Neuronal stem cell (in vitro differentiated cells): ENCODE measurements around the gene VIT.

Experiments used
- DNase-seq: peaks from one replicate; pipeline ENCODE4 v3.0.0-alpha.2; 2013; ENCODE audit warnings: low spot score
- H2AFZ ChIP-seq: one replicate; pipeline ENCODE4 v1.6.1; 2013; ENCODE audit warnings: mild to moderate bottlenecking, low read length, inconsistent platforms
- H2AK5ac ChIP-seq: 2 replicates; pipeline ENCODE4 v1.6.1; 2013; ENCODE audit warnings: low read depth, mild to moderate bottlenecking, inconsistent platforms, low read length, moderate library complexity, mixed read lengths
- H2BK120ac ChIP-seq: 2 replicates; pipeline ENCODE4 v1.6.1; 2013; ENCODE audit warnings: low read depth, mild to moderate bottlenecking, inconsistent platforms, low read length, moderate library complexity, mixed read lengths
- H2BK12ac ChIP-seq: one replicate; pipeline ENCODE4 v1.6.1; 2013; ENCODE audit warnings: low read length, inconsistent platforms
- H2BK15ac ChIP-seq: 2 replicates; pipeline ENCODE4 v1.6.1; 2013; ENCODE audit warnings: mild to moderate bottlenecking, low read length, inconsistent platforms, mixed read lengths
- H2BK5ac ChIP-seq: one replicate; pipeline ENCODE4 v1.6.1; 2013; ENCODE audit warnings: inconsistent platforms, mild to moderate bottlenecking, low read length, moderate library complexity
- H3K14ac ChIP-seq: one replicate; pipeline ENCODE4 v1.6.1; 2013; ENCODE audit warnings: low read length, inconsistent platforms
- H3K18ac ChIP-seq: 2 replicates; pipeline ENCODE4 v1.6.1; 2013; ENCODE audit warnings: low read length, inconsistent platforms
- H3K23ac ChIP-seq: 2 replicates; pipeline ENCODE4 v1.6.1; 2013; ENCODE audit warnings: low read depth, mild to moderate bottlenecking, mixed read lengths, low read length, inconsistent platforms; ENCODE audit not compliant: poor library complexity
- H3K27ac ChIP-seq: replicated peaks from 3 replicates; pipeline ENCODE4 v1.5.1; 2013; ENCODE audit warnings: low read length, inconsistent platforms
- H3K27me3 ChIP-seq, 3 experiments: 2 replicates each; pipeline ENCODE4 v1.6.1; 2013; ENCODE audit warnings: low read length in 3 of 3, mild to moderate bottlenecking in 2 of 3, inconsistent platforms in 1 of 3, low read depth in 1 of 3, mixed read lengths in 1 of 3, moderate library complexity in 1 of 3; ENCODE audit not compliant: control insufficient read depth in 3 of 3, insufficient read depth in 3 of 3
- H3K36me3 ChIP-seq, 2 donors: replicated peaks in 1 of 2; 2 replicates each; pipeline ENCODE4 v1.6.1; 2013; ENCODE audit warnings: low read length in 2 of 2; ENCODE audit not compliant: control insufficient read depth in 2 of 2, insufficient read depth in 2 of 2
- H3K4ac ChIP-seq: 2 replicates; pipeline ENCODE4 v1.6.1; 2013; ENCODE audit warnings: inconsistent platforms, mild to moderate bottlenecking, low read length, moderate library complexity
- H3K4me1 ChIP-seq, 2 donors: 1 replicate in 1 of 2; 2 replicates in 1 of 2; pipeline ENCODE4 v1.6.1; 2013; ENCODE audit warnings: low read length in 2 of 2, low read depth in 1 of 2; ENCODE audit not compliant: control insufficient read depth in 2 of 2, insufficient read depth in 1 of 2
- H3K4me2 ChIP-seq: one replicate; pipeline ENCODE4 v1.6.1; 2013; ENCODE audit warnings: mild to moderate bottlenecking, low read length, inconsistent platforms; ENCODE audit not compliant: insufficient read depth, poor library complexity, severe bottlenecking
- H3K4me3 ChIP-seq, 2 donors: 2 replicates each; pipeline ENCODE4 v1.5.1; 2013; ENCODE audit warnings: low read length in 2 of 2, mild to moderate bottlenecking in 2 of 2, inconsistent platforms in 1 of 2, moderate library complexity in 1 of 2
- H3K79me1 ChIP-seq: one replicate; pipeline ENCODE4 v1.6.1; 2013; ENCODE audit warnings: low read depth, mild to moderate bottlenecking, inconsistent platforms, low read length, moderate library complexity
- H3K9ac ChIP-seq: one replicate; pipeline ENCODE4 v1.6.1; 2013; ENCODE audit warnings: mild to moderate bottlenecking, low read depth, low read length, inconsistent platforms; ENCODE audit not compliant: poor library complexity
- H3K9me3 ChIP-seq, 2 donors: replicated peaks in 1 of 2; 2 replicates each; pipeline versions ENCODE3 to v1.6.1; 2013; ENCODE audit warnings: low read length in 2 of 2, mild to moderate bottlenecking in 2 of 2, inconsistent platforms in 1 of 2, low read depth in 1 of 2, mixed read lengths in 1 of 2, moderate library complexity in 1 of 2; ENCODE audit not compliant: control insufficient read depth in 2 of 2, insufficient read depth in 1 of 2
- H4K8ac ChIP-seq: one replicate; pipeline ENCODE4 v1.6.1; 2013; ENCODE audit warnings: low read depth, mild to moderate bottlenecking, inconsistent platforms, low read length, moderate library complexity
- H4K91ac ChIP-seq: one replicate; pipeline ENCODE4 v1.6.1; 2013; ENCODE audit warnings: low read length, low read depth, mild to moderate bottlenecking, inconsistent platforms; ENCODE audit not compliant: poor library complexity
- WGBS, 2 donors: extraction: QIAGEN DNeasy Blood & Tissue Kit; methylation state at CpG; one replicate each; pipeline ENCODE4 v1.1.7; 2013; ENCODE audit warnings: missing lambda C conversion rate in 2 of 2, mixed read lengths in 1 of 2; ENCODE audit not compliant: insufficient read length in 2 of 2, insufficient replicate concordance in 1 of 2; ENCODE audit errors: extremely low coverage in 2 of 2; 5-methylcytosine and 5-hydroxymethylcytosine counted together

The VIT gene

DNA sequence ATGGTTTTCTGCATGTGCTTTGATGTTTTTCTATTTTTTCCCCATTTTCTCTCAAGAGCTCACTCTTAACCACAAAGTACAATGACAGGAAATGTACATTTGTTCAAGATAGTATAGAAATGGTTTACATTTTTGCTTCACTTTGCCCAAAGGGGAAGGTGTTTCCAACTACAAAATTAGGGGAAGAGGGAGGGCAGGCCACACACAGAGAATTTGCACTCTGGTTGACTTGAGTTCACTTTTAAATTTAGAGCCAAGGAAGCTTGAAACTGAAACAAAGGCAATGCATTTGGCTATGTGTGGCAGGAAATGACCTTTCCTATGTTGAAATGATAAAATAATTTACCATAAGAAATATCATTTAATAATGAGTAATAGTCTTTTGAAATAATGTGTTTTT lies 19.1 kb upstream of the VIT start:
- Histone ChIP-seq H3K9me3 (no peaks in the 10 kb centered on the region), H3K14ac (no peak overlapping the region), H3K4ac (no peak overlapping the region), H2BK12ac (no peak overlapping the region), H3K79me1 (no peaks in the 10 kb centered on the region), H3K27me3 (peaks cover 0 to 2% (median 0%) of the 10 kb centered on the region in 3 experiments), H3K36me3 (no peaks in the 10 kb centered on the region), H4K91ac (no peak overlapping the region), H3K9ac (no peak overlapping the region), H3K23ac (no peak overlapping the region), H3K18ac (no peak overlapping the region), H2BK5ac (no peak overlapping the region), H2BK15ac (no peak overlapping the region), H4K8ac (no peak overlapping the region), H2BK120ac (no peak overlapping the region), H3K27ac (no peak overlapping the region), H2AFZ (no peak overlapping the region), H2AK5ac (no peak overlapping the region), H3K4me1 (no peaks in the 10 kb centered on the region), H3K4me2 (no peak overlapping the region), H3K4me3 (no peak overlapping the region)
- DNase-seq: no peak

DNA sequence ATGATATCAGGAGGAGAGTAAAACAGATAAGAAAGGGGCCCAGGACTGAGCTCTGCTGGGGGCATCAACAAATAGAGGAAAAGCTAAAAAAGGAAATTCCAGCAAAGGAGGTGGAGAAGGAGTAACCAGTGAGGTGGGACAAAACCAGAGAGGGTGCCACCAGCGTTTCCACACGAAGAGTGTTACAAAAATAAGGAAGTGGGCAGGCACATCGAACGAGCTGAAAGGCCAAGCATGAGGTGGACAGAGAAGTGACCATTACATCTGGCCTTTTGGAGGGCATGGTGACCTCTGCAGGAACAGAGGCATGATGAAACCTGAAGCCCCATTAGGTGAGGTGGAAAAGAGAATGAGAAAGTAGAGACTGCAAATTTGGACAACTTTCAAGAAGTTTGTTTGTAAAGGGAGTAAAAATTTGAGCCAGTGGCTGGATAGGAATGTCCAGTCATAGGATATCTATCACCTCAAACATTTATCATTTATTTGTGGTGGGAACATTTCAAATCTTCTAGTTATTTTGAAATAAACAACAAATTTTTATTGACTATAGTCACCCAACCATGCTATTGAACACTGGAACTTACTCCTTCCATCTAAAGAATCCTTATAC lies 18.4 kb upstream of the VIT start:
- H4K8ac ChIP-seq: no peak overlapping the region
- H3K4me3 ChIP-seq: no peak overlapping the region
- no peak overlapping the region for H3K9ac ChIP-seq
- WGBS, 2 donors: no CpG with 5 or more reads among the region's 4 CpGs
- no peak overlapping the region for H3K4ac ChIP-seq
- no peak overlapping the region for H3K18ac ChIP-seq
- H2AFZ ChIP-seq: no peak overlapping the region
- peaks cover 0 to 4% (median 0%) of the 10 kb centered on the region in 3 experiments for H3K27me3 ChIP-seq
- no peaks in the 10 kb centered on the region for H3K4me1 ChIP-seq
- no peaks in the 10 kb centered on the region for H3K79me1 ChIP-seq
- H2BK120ac ChIP-seq: no peak overlapping the region
- no peak overlapping the region for H3K23ac ChIP-seq
- no peak for DNase-seq
- no peak overlapping the region for H3K4me2 ChIP-seq
- no peaks in the 10 kb centered on the region for H3K9me3 ChIP-seq
- no peak overlapping the region for H3K14ac ChIP-seq
- H4K91ac ChIP-seq: no peak overlapping the region
- H2AK5ac ChIP-seq: no peak overlapping the region
- no peak overlapping the region for H2BK12ac ChIP-seq
- no peaks in the 10 kb centered on the region for H3K36me3 ChIP-seq
- no peak overlapping the region for H3K27ac ChIP-seq
- H2BK15ac ChIP-seq: no peak overlapping the region
- no peak overlapping the region for H2BK5ac ChIP-seq

DNA sequence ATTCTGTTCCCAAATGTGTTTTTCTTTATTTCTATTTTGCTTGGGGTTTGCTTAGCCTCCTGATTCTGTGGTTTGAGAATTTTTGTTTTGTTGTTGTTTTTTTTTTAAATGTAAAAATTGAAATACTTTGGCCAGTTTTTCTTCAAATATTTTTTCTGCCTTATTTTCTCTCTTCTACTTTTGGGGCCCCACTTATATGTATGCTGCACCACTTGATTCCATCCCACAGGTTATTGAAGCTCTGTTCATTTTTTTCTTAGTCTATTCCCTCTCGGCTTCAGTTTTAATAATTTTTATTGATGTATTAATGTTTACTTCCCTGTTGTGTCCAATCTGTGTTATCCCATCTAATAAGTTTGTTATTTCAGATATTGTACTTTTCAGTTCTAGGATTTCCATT lies 17.7 kb upstream of the VIT start:
- Histone ChIP-seq H3K79me1 (no peaks in the 10 kb centered on the region), H3K27me3 (peaks cover 0 to 3% (median 0%) of the 10 kb centered on the region in 3 experiments), H3K14ac (no peak overlapping the region), H2AFZ (no peak overlapping the region), H2BK15ac (no peak overlapping the region), H3K18ac (no peak overlapping the region), H2BK5ac (no peak overlapping the region), H3K4me3 (no peak overlapping the region), H3K23ac (no peak overlapping the region), H3K27ac (no peak overlapping the region), H2BK12ac (no peak overlapping the region), H2AK5ac (no peak overlapping the region), H3K36me3 (no peaks in the 10 kb centered on the region), H2BK120ac (no peak overlapping the region), H3K4ac (no peak overlapping the region), H3K9me3 (no peaks in the 10 kb centered on the region), H4K91ac (no peak overlapping the region), H3K4me2 (no peak overlapping the region), H4K8ac (no peak overlapping the region), H3K4me1 (no peaks in the 10 kb centered on the region), H3K9ac (no peak overlapping the region)
- DNase-seq: no peak
- WGBS, 2 donors: no CpG with 5 or more reads among the region's 1 CpG

DNA sequence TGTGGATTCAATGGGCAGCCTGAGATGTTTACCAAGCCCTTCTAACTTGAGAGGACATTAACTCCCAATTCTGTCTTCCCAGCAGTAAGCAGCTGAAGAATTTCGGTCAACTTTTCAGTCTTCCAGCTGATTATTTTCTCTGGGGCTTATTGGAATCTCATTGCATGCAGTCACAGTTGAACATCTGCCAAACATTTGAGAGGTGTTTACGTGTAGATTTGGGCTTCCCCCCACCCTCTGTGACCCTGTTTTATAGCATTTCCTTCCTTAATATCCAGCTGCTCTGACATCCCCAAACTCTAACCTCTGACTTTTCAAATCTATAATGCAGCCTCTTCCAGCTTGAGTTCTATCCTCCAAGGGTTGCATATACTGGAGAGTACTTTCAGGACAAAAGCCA lies 16.5 kb upstream of the VIT start:
- WGBS, 2 donors: no CpG with 5 or more reads among the region's 2 CpGs

More for the DNA sequence above, 16.5 kb upstream of the VIT start:
- H3K27me3 ChIP-seq: peaks cover 0 to 3% (median 0%) of the 10 kb centered on the region in 3 experiments
- no peak overlapping the region for H3K4me2 ChIP-seq
- H2BK15ac ChIP-seq: no peak overlapping the region
- no peaks in the 10 kb centered on the region for H3K79me1 ChIP-seq
- no peak overlapping the region for H3K4me3 ChIP-seq
- H2BK12ac ChIP-seq: no peak overlapping the region
- no peak overlapping the region for H2AFZ ChIP-seq
- no peak overlapping the region for H2AK5ac ChIP-seq
- no peak overlapping the region for H4K8ac ChIP-seq
- H3K4ac ChIP-seq: no peak overlapping the region
- H4K91ac ChIP-seq: no peak overlapping the region
- no peak overlapping the region for H3K14ac ChIP-seq
- no peak overlapping the region for H3K23ac ChIP-seq
- H3K27ac ChIP-seq: no peak overlapping the region
- no peak overlapping the region for H3K9ac ChIP-seq
- H3K9me3 ChIP-seq: no peaks in the 10 kb centered on the region
- H3K36me3 ChIP-seq: no peaks in the 10 kb centered on the region
- H3K18ac ChIP-seq: no peak overlapping the region
- H2BK120ac ChIP-seq: no peak overlapping the region
- H3K4me1 ChIP-seq: no peaks in the 10 kb centered on the region
- H2BK5ac ChIP-seq: no peak overlapping the region
- DNase-seq: no peak
